Inferior parietal cortex (tissue), 1 donor: ENCODE measurements around the gene ZFYVE16.
A peak's percentile ranks its signal among the peaks of the same experiment; 100 is the strongest.
"Not testable (repeated sequence)": the region's sequence is repeated elsewhere in the genome, so short reads cannot be mapped to it uniquely, and the experiment has no call there.

ENCODE experiments used
- DNase-seq: peaks from one replicate; pipeline ENCODE4 v3.0.0-alpha.2; 2016; ENCODE audit errors: extremely low spot score

The ZFYVE16 gene

DNA sequence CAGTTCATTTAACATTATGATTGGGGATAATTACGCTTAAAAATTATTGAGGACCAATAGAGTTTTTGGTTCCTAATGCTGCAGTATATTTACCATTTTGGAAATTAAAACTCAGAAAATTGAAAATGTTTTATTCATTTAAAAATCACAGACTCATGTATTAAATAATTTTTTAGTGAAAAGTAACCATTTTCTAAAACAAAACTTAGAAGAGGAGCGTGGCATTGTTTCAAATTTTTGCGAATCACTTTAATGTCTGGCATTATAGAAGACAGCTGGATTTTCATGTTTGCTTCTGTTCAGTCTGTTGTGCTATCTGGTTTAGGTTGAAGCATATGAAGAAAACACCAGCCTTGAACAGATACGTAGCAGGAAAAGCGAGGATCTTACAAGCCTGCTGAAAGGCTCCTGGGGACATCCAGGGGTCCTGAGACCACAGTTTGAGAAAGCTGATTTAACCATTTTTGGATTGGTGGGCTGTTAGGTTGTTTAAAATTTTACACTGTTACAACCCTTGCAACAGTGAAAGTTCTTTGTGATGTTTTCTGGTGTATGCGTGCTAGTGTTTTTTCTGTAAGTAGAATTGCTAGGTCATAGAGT is 1.6 kb downstream of the ZFYVE16 start:
- DNase-seq, result peak; percentile 54

DNA sequence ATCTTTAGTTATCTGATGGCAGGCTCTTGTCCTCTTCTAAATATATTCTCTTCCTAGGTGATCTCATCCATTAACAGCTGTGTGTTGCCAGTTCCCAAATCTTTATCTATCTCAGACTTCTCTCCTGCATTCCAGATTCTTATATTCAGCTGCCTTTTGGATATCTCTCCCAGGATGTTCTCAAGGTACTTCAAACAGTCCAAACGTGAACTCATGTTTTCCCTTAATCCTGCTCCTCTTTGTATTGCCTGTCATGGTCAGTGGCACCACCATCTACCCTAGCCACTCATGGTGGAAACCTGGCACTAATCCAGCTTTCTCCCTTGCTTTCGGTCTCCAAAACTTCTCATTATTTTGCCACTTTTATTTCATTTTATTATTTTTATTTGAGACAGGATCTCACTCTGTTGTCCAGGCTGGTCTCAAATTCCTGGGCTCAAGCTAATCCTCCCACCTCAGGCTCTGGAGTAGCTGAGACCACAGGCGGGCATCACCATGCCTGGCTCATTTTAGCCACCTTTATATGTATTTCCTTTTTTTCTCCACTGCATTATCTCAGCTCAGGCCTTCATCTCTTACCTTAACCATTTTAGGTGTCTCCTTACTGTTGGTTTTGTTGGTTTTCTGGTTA is 3.8 kb downstream of the ZFYVE16 start:
- DNase-seq, result no peak

DNA sequence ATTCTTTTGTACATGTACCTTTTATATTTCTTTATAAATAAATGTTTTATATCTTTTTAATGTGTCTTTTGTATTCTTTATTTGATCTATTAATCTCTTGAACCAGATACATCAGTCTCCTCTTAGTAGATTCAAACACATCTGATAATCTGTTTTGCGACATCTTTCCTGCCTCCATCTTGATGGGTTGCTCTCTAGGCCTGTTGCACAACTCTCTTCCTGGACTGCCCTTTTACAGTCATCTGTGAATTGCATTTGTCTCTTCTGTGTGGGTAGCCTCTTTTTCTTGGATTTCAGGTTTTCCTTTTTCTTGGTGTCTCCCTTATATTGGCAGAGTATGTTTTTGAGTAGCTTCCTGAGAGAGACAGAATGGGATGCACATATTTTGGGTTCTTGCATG is 6.2 kb downstream of the ZFYVE16 start:
- DNase-seq, result no peak

DNA sequence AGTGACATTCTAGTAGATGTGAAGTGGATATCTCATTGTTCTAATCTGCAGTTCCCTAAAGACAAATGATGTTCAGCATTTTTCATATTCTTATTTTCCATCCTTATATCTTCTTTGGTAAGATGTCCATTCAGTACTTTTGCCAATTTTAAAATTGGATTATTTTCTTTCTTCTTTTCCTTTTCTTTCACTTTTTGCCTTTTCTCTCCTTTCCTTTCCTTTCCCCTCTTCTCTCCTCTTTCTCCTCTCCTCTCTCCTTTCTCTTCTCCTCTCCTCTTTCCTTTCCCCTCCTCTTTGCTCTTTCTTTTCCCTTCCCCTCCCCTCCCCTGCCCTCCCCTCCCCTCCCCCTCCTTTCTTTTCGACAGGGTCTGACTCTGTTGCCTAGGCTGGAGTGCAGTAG is 10.1 kb downstream of the ZFYVE16 start:
- DNase-seq, result no peak

DNA sequence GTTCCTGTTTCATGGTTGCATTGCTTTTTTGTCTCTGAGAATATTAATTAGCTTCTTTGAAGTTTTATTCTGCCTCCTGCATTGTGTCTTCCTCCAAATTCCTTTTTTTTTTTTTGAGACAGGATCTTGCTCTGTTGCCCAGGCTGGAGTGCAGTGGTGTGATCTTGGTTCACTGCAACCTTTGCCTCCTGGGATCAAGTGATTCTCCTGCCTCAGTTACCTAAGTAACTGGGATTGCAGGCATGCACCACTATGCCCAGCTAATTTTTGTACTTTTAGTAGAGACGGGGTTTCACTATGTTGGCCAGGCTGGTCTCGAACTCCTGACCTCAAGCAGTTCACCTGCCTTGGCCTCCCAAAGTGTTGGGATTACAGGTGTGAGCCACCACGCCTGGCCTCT is 16.5 kb downstream of the ZFYVE16 start:
- not testable (repeated sequence) for DNase-seq

DNA sequence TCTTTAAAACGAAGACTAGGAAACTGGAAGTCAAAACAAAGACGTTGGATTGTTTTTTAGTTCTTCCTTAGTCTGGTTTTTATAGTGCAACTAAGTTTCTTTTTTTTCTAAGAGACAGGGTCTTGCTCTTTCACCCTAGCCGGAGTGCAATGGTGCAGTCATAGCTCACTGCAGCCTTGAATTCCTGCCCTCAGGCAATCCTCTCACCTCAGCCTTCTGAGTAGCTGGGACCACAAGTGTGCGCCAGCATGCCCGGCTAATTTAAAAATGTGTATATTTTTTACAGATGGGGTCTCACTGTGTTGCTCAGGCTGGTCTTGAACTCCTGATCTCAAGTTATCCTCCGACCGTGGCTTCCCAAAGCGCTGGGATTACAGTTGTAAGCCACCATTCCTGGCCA is 27.6 kb downstream of the ZFYVE16 start:
- DNase-seq, result no peak

DNA sequence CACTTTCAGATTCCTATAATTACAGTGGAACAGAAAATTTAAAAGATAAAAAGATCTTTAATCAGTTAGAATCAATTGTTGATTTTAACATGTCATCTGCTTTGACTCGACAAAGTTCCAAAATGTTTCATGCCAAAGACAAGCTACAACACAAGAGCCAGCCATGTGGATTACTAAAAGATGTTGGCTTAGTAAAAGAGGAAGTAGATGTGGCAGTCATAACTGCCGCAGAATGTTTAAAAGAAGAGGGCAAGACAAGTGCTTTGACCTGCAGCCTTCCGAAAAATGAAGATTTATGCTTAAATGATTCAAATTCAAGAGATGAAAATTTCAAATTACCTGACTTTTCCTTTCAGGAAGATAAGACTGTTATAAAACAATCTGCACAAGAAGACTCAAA is 29.5 kb downstream of the ZFYVE16 start:
- no peak for DNase-seq

DNA sequence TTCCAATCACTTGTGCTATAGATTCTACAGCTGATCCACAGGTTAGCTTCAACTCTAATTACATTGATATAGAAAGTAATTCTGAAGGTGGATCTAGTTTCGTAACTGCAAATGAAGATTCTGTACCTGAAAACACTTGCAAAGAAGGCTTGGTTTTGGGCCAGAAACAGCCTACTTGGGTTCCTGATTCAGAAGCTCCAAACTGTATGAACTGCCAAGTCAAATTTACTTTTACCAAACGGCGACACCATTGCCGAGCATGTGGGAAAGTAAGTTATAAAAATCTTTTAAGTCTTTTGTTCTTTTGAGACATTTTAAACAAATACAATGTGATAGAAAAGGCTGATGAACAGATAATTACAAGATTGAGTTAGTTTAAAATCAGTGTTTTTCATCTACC is 30.9 kb downstream of the ZFYVE16 start:
- no peak for DNase-seq

DNA sequence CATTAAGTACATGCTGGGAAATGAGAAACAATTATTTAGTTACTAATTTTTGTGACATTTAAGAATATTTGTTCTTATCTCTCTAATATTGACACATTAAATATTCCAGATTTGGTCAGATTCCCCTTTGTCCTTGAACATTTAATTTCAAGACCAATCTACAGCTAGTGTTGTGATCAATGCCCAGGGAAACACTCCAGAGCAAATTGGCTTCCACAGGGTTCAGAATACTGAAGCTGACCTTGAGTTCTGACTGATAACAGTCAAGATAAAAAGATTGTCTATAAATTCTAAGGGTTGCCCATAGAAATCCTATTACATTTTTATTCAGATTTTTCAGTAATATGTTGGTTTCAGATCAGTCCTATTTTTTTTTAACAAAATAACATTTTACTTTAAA is 31.3 kb downstream of the ZFYVE16 start:
- DNase-seq, result no peak

DNA sequence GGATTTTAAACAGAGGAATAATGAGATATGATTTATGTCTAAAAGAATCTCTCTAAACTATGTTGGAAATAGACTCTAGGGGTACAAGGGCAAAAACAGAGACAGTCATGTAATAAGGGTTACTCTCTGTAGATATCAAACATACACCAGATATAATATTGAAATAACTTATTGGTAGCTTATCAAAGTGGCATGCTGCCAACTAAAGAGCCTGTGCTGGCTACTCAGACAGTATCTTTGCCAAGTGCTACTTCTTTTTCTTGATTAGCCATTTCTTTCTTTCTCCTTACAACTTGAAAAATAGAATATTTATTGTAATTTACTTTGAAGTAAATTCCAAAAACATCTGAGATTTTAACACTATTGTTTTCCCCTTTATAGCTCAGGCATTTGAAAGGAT is 34.9 kb downstream of the ZFYVE16 start:
- DNase-seq, result no peak

DNA sequence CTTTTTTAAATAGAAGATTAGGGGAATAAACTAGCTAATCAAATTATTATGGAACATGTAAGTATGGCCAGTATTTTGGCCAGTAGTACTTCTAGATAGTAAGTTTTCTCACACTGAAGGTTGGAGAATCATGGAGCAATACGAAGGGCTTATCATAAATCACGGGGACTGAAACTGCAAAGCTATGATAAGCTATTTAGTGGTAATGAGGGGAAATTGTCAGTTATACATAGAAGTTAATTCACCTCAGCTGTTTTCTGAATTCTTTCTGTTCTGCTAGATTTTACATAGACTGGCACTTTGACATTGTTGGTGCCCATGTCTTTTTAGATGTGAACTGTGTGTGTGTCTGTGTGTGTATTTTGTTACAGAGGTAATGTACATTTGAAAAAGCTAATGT is 45.5 kb downstream of the ZFYVE16 start:
- no peak for DNase-seq

DNA sequence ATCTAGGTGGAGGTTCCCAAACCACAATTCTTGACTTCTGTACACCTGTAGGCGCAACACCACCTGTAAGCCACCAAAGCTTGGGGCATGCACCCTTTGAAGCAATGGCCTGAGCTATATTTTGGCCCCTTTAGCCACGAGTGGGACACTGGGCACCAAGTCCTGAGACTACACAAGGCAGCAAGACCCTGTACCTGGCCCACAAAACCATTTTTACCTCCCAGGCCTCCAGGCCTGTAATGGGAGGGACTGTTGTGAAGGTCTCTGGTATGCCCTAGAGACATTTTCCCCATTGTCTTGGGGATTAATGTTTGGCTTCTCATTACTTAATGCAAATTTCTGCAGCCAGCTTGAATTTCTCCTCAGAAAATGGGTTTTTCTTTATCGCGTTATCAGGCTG is 55.4 kb downstream of the ZFYVE16 start:
- DNase-seq, result no peak

DNA sequence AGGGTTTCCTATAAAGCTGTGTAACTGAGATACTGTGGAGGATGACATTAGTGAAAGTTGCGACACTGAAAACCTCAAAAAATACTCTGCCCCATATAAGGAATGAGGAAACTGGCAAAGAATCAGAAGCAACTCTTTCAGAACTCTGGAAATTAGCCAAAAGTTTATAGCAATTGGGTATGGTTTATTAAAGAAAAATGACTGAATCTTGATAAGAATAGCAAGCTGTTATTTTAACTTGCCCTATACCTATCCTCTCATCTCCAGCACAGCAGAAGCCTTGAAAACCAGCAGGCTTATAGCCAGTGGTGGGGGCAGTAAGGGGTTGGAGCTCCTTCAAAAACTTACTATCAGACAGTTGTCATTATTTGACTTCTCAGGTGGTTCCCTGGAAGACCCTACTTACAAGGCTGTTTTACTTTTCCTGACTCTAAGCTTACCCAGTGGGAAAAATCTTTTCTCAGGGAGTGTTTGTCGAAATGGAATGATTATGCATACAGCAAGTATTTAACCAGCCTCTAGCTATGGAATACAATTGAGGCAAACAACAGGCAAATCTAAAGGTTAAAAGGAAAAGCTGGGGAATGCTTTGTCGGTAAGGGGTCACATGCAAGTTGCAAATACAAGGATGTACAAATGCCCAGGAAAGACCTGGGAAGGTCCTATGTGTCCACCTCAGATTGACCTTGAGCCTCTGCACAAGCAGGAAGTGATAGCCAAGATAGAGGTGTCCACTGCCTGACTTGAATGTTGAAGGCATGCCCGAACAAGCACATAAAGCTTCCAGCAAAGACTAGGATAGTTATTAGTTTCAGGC is 59.0 kb downstream of the ZFYVE16 start:
- DNase-seq, result no peak

DNA sequence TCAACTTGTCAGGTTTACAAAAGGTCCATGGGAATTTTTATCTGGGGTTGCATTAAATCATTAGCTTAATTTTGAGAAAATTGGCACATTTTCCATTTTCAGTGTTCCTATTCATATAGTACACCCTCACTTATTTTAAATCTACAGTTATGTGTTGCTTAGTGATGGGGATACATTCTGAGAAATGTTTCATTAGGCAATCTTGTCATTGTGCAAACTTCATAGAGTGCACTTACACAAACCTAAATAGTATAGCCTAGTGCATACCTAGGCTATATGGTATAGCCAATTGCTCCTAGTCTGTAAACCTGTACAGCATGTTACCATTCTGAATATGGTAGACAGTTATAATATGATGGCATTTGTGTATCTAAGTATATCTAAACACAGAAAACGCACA is 60.3 kb downstream of the ZFYVE16 start:
- no peak for DNase-seq

DNA sequence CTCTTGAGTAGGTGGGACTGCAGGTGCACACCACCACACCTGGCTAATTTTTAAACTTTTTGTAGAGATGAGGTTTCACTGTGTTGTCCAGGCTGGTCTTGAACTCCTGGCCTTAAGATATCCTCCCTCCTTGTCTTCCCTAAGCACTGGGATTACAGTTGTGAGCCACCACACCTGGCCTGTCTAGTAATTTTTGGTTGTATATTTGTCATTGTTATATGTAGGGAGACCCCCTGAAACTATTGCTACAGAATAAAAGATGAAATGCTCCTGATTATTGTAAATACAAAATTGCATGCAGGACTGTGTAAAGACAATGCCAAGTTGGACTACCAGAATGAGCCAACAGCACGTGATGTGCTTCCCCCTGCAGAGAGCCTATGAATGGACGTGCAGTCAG is 62.8 kb downstream of the ZFYVE16 start:
- DNase-seq, result not testable (repeated sequence)

DNA sequence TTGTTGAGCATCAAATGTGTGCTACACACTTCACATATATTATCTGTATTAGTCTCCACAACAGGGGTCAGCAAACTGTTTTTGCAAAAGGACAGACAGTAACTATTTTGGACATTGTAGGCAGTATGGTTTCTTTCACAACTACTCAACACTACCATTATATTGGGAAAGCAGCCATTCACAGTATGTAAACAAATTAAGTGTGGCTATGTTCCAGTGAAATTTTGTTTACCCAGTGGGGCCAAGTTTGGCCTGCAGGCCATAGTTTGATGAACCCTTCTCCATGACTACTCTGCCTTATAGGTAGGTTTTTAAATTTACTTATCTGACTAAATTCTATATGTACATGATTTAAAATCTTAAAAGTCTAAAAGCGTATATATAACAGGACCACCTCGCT is 67.1 kb downstream of the ZFYVE16 start:
- no peak for DNase-seq

DNA sequence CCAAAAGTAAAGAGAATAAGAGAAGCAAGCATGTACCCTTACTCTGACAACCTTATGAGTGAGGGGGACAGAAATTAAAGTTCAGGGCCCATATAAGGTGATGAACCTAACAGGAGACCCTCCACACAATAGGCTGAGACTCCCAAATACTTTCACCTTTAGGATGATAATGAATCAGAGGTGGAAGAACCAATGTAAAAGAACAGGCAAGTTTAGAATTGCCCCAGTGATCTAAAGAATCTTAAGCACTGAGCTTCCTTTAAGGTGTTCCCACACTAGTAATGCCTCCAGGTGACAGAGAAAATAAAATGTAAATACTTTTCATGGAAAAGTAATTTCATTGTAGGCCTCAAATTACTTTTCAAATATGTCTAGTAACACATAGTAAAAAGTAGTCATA is 71.8 kb downstream of the ZFYVE16 start:
- no peak for DNase-seq

DNA sequence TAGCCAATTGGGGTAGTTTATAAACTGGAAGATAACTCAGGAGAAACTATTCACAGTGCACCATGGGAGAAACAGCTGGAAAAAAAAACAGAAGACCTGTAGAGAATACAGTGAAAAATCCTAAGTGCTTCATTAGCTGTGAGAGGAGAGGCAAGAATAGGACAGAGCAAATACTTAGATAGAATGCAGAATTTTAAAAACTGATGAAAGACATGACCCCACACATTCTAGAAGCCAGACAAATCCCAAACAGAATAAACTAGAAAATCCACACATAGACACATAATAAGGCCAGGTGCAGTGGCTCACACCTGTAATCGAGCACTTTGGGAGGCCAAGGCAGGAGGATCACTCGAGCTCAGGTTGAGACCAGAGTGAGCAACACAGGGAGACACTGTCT is 72.5 kb downstream of the ZFYVE16 start:
- DNase-seq, result no peak

DNA sequence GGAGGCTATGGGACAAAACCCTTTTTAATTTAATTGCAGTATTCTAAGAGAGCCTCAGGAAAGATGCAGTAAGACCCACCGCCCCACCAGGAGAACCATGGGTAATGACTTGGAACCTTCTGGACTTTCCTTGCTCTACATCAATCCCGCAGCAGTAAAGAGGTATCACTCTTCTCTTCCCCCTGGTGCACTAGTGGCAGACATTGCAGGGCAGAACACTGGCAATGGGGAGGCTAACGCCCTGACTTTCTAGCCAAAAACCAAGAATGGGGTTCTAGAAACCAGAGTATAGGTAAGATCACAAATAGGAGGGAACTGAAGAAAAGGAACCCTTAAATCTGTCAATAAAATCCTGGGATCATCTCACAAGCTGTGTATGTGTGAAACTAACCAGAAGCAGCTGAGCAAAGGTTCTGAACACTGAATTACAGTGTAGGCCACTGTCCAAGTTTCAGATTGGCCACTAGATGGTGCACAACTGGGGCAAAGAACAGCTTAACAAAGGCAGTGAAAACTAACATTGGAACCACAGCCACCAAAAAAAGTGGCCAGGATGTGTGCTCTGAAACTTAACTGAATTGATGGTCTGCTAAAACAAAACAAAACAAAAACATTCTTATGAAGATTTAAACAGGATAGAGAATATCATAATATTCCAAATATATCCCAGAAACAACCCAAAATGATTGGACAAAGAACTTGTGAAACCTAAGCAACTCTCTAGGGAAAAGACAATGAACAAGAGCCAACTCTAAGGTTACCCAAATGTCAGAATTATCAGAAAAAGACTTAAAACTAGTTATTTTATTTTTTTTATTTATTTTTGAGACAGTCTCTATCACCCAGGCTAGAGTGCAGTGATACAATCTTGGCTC is 73.4 kb downstream of the ZFYVE16 start:
- peak; percentile 20 for DNase-seq

DNA sequence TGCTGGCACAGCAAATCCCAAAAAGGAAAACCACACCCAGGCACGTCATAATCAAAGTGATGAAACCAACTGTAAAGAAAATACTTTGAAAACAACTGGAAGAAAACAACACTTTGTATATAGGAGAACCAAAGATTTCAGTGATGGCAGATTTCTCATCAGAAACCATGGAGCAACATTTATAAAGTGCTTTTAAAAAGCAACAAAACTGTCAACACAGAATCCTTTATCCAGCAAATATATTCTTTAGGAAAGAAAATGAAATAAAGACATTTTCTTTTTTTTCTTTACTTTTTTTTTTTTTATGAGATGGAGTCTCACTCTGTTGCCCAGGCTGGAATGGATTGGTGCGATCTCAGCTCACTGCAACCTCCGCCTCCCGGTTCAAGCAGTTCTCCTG is 74.7 kb downstream of the ZFYVE16 start:
- DNase-seq, result no peak

DNA sequence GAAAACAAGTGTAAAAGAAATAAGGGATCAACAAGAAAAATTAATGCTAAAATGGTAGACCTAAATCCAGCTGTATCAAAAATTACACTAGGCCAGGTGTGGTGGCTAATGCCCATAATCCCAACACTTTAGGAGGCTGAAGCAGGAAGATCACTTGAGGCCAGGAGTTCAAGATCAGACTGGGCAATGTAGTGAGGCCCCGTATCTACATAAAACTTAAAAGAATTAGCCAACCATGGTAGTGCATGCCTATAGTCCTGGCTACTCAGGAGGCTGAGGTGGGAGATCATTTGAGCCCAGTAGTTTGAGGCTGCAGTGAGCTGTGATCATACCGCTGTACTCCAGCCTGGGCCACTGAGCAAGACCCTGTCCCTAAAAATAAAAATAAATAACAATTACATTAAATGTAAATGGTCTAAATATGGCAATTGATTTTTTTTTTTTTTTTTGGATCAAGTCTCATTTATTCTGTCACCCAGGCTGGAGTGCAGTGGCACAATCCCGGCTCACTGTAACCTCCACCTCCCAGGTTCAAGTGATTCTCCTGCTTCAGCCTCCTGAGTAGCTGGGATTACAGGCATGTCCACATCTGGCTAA is 75.9 kb downstream of the ZFYVE16 start:
- no peak for DNase-seq

DNA sequence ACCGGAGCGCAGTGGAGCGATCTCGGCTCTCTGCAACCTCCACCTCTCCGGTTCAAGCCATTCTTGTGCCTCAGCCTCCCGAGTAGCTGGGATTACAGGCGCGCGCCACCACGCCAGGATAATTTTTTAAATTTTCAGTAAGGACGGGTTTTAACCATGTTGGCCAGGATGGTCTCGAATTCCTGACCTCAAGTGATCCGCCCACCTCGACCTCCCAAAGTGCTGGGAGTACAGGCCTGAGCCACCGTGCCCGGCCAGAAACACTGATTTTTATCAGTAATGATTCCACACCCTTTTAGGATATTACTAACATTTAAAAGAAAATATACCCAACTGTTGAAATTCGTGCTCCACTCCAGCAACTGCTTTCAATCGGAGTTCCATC is 79.6 kb downstream of the ZFYVE16 start:
- DNase-seq, result no peak
